Measurements from ENCODE around the gene RANBP17. TPM values are rescaled to one million over a fixed set of nuclear protein-coding genes. Genes with fewer than 3 reads are reported as not detected.

The RANBP17 gene
- total RNA-seq, 2 experiments from 2014 or later, result not detected

- Mint-ChIP-seq H3K27ac (no peak overlapping the region), H3K9me3 (peaks cover 17% of the 10 kb centered on the region), H3K36me3 (ENCODE audit: low read depth) (no peaks in the 10 kb centered on the region), H3K4me1 (ENCODE audit: low read depth) (no peaks in the 10 kb centered on the region), H3K4me3 (no peak overlapping the region), H3K27me3 (ENCODE audit: low read depth) (peaks cover 3% of the 10 kb centered on the region)
- CTCF ChIA-PET, result no interaction called here
- no peak for DNase-seq
- intact Hi-C loops (cut with micrococcal nuclease), result no loop called here
Measured at GRCh38 chr5:170875811-170876210, 14.0 kb downstream of the RANBP17 start.

GRCh38 chr5:170880084-170880483 lies 18.3 kb downstream of the RANBP17 start:
- Mint-ChIP-seq H3K36me3 (ENCODE audit: low read depth) (no peaks in the 10 kb centered on the region), H3K27me3 (ENCODE audit: low read depth) (peaks cover 3% of the 10 kb centered on the region), H3K27ac (no peak overlapping the region), H3K9me3 (no peaks in the 10 kb centered on the region), H3K4me1 (ENCODE audit: low read depth) (no peaks in the 10 kb centered on the region), H3K4me3 (no peak overlapping the region)
- intact Hi-C loops (cut with micrococcal nuclease), result no loop called here
- DNase-seq, result no peak
- CTCF ChIA-PET, result no interaction called here

GRCh38 chr5:170882345-170882744 lies 20.5 kb downstream of the RANBP17 start:
- no peaks in the 10 kb centered on the region for H3K4me1 Mint-ChIP-seq (ENCODE audit: low read depth)
- no peaks in the 10 kb centered on the region for H3K27me3 Mint-ChIP-seq (ENCODE audit: low read depth)
- H3K4me3 Mint-ChIP-seq, result no peak overlapping the region
- no peak overlapping the region for H3K27ac Mint-ChIP-seq
- no peak for DNase-seq
- no peaks in the 10 kb centered on the region for H3K36me3 Mint-ChIP-seq (ENCODE audit: low read depth)
- no peaks in the 10 kb centered on the region for H3K9me3 Mint-ChIP-seq
- CTCF ChIA-PET, result no interaction called here
- intact Hi-C loops (cut with micrococcal nuclease), result no loop called here

- Mint-ChIP-seq H3K4me3 (no peak overlapping the region), H3K36me3 (ENCODE audit: low read depth) (no peaks in the 10 kb centered on the region), H3K27me3 (ENCODE audit: low read depth) (no peaks in the 10 kb centered on the region), H3K4me1 (ENCODE audit: low read depth) (no peaks in the 10 kb centered on the region), H3K27ac (no peak overlapping the region), H3K9me3 (no peaks in the 10 kb centered on the region)
- CTCF ChIA-PET, result interaction anchor here (0.6 kb wide), 1 partner anchor 730 kb away, joined by 4 read pairs; no protein-coding TSS in a partner anchor
- no peak for DNase-seq
- intact Hi-C loops (cut with micrococcal nuclease), result no loop called here
Measured at GRCh38 chr5:170885256-170885655, 23.4 kb downstream of the RANBP17 start.

GRCh38 chr5:170885809-170886208 lies 24.0 kb downstream of the RANBP17 start:
- no peaks in the 10 kb centered on the region for H3K36me3 Mint-ChIP-seq (ENCODE audit: low read depth)
- no peak overlapping the region for H3K4me3 Mint-ChIP-seq
- CTCF ChIA-PET, result no interaction called here
- H3K27ac Mint-ChIP-seq, result no peak overlapping the region
- no peak for DNase-seq
- no peaks in the 10 kb centered on the region for H3K4me1 Mint-ChIP-seq (ENCODE audit: low read depth)
- intact Hi-C loops (cut with micrococcal nuclease), result no loop called here
- H3K27me3 Mint-ChIP-seq (ENCODE audit: low read depth), result no peaks in the 10 kb centered on the region
- H3K9me3 Mint-ChIP-seq, result no peaks in the 10 kb centered on the region

- no peaks in the 10 kb centered on the region for H3K36me3 Mint-ChIP-seq (ENCODE audit: low read depth)
- no peaks in the 10 kb centered on the region for H3K4me1 Mint-ChIP-seq (ENCODE audit: low read depth)
- H3K9me3 Mint-ChIP-seq, result no peaks in the 10 kb centered on the region
- no peak overlapping the region for H3K27ac Mint-ChIP-seq
- no peak for DNase-seq
- no peaks in the 10 kb centered on the region for H3K27me3 Mint-ChIP-seq (ENCODE audit: low read depth)
- H3K4me3 Mint-ChIP-seq, result no peak overlapping the region
- intact Hi-C loops (cut with micrococcal nuclease), result no loop called here
- CTCF ChIA-PET, result no interaction called here
Measured at GRCh38 chr5:170886210-170886894, 24.5 kb downstream of the RANBP17 start.

- no peaks in the 10 kb centered on the region for H3K36me3 Mint-ChIP-seq (ENCODE audit: low read depth)
- H3K4me3 Mint-ChIP-seq, result no peak overlapping the region
- no peaks in the 10 kb centered on the region for H3K9me3 Mint-ChIP-seq
- no peaks in the 10 kb centered on the region for H3K4me1 Mint-ChIP-seq (ENCODE audit: low read depth)
- CTCF ChIA-PET, result interaction anchor here (0.7 kb wide), 1 partner anchor 394 kb away, joined by 3 read pairs; no protein-coding TSS in a partner anchor
- H3K27ac Mint-ChIP-seq, result no peak overlapping the region
- no peak for DNase-seq
- intact Hi-C loops (cut with micrococcal nuclease), result no loop called here
- no peaks in the 10 kb centered on the region for H3K27me3 Mint-ChIP-seq (ENCODE audit: low read depth)
Measured at GRCh38 chr5:170892196-170892595, 30.4 kb downstream of the RANBP17 start.

- CTCF ChIA-PET, result no interaction called here
- no peak overlapping the region for H3K27ac Mint-ChIP-seq
- no peaks in the 10 kb centered on the region for H3K27me3 Mint-ChIP-seq (ENCODE audit: low read depth)
- no peaks in the 10 kb centered on the region for H3K4me1 Mint-ChIP-seq (ENCODE audit: low read depth)
- intact Hi-C loops (cut with micrococcal nuclease), result no loop called here
- H3K36me3 Mint-ChIP-seq (ENCODE audit: low read depth), result no peaks in the 10 kb centered on the region
- no peaks in the 10 kb centered on the region for H3K9me3 Mint-ChIP-seq
- no peak for DNase-seq
- no peak overlapping the region for H3K4me3 Mint-ChIP-seq
Measured at GRCh38 chr5:170894665-170895064, 32.8 kb downstream of the RANBP17 start.

GRCh38 chr5:170896779-170897178 lies 35.0 kb downstream of the RANBP17 start:
- no peaks in the 10 kb centered on the region for H3K4me1 Mint-ChIP-seq (ENCODE audit: low read depth)
- H3K9me3 Mint-ChIP-seq, result peaks cover 11% of the 10 kb centered on the region
- H3K4me3 Mint-ChIP-seq, result no peak overlapping the region
- CTCF ChIA-PET, result no interaction called here
- intact Hi-C loops (cut with micrococcal nuclease), result no loop called here
- no peaks in the 10 kb centered on the region for H3K36me3 Mint-ChIP-seq (ENCODE audit: low read depth)
- DNase-seq, result peak; percentile 4
- H3K27ac Mint-ChIP-seq, result no peak overlapping the region
- no peaks in the 10 kb centered on the region for H3K27me3 Mint-ChIP-seq (ENCODE audit: low read depth)

- Mint-ChIP-seq H3K27me3 (ENCODE audit: low read depth) (no peaks in the 10 kb centered on the region), H3K4me3 (no peak overlapping the region), H3K27ac (no peak overlapping the region), H3K36me3 (ENCODE audit: low read depth) (no peaks in the 10 kb centered on the region), H3K4me1 (ENCODE audit: low read depth) (no peaks in the 10 kb centered on the region), H3K9me3 (peaks cover 11% of the 10 kb centered on the region)
- CTCF ChIA-PET, result no interaction called here
- no peak for DNase-seq
- intact Hi-C loops (cut with micrococcal nuclease), result no loop called here
Measured at GRCh38 chr5:170903075-170903474, 41.3 kb downstream of the RANBP17 start.

GRCh38 chr5:170907758-170908157 lies 45.9 kb downstream of the RANBP17 start:
- H3K4me3 Mint-ChIP-seq, result no peak overlapping the region
- CTCF ChIA-PET, result no interaction called here
- H3K27me3 Mint-ChIP-seq (ENCODE audit: low read depth), result no peaks in the 10 kb centered on the region
- intact Hi-C loops (cut with micrococcal nuclease), result no loop called here
- H3K4me1 Mint-ChIP-seq (ENCODE audit: low read depth), result no peaks in the 10 kb centered on the region
- H3K36me3 Mint-ChIP-seq (ENCODE audit: low read depth), result no peaks in the 10 kb centered on the region
- H3K27ac Mint-ChIP-seq, result no peak overlapping the region
- H3K9me3 Mint-ChIP-seq, result no peaks in the 10 kb centered on the region
- DNase-seq, result no peak

- intact Hi-C loops (cut with micrococcal nuclease), result loop anchor here (5.0 kb wide), 1 partner anchor 171 kb away; no protein-coding TSS in a partner anchor
- Mint-ChIP-seq H3K36me3 (ENCODE audit: low read depth) (no peaks in the 10 kb centered on the region), H3K9me3 (no peaks in the 10 kb centered on the region), H3K27ac (no peak overlapping the region), H3K27me3 (ENCODE audit: low read depth) (no peaks in the 10 kb centered on the region), H3K4me3 (no peak overlapping the region), H3K4me1 (ENCODE audit: low read depth) (no peaks in the 10 kb centered on the region)
- CTCF ChIA-PET, result no interaction called here
- no peak for DNase-seq
Measured at GRCh38 chr5:170913573-170913972, 51.8 kb downstream of the RANBP17 start.

- Mint-ChIP-seq H3K27ac (no peak overlapping the region), H3K36me3 (ENCODE audit: low read depth) (no peaks in the 10 kb centered on the region), H3K4me1 (ENCODE audit: low read depth) (no peaks in the 10 kb centered on the region), H3K27me3 (ENCODE audit: low read depth) (no peaks in the 10 kb centered on the region), H3K4me3 (no peak overlapping the region), H3K9me3 (no peaks in the 10 kb centered on the region)
- no peak for DNase-seq
- intact Hi-C loops (cut with micrococcal nuclease), result no loop called here
- CTCF ChIA-PET, result interaction anchor here (0.7 kb wide), 2 partner anchors 40 to 309 kb away, joined by 3 read pairs; no protein-coding TSS in a partner anchor
Measured at GRCh38 chr5:170917113-170917512, 55.3 kb downstream of the RANBP17 start.
